Measurements from ENCODE around the gene UBASH3B.

The UBASH3B gene

GRCh38 chr11:122711831-122712381, 56.4 kb downstream of the UBASH3B start:
- Histone ChIP-seq H3K9ac (ENCODE audit: low read length) (no peak overlapping the region), H3K27me3 (replicated peaks; ENCODE audit: control insufficient read depth, insufficient read depth, low read length) (no peaks in the 10 kb centered on the region), H3K36me3 (ENCODE audit: control insufficient read depth, insufficient read depth, low read length, severe bottlenecking) (no peaks in the 10 kb centered on the region), H3K9me3 (ENCODE audit: control insufficient read depth, low read length) (no peaks in the 10 kb centered on the region), H3K4me1 (ENCODE audit: control insufficient read depth, insufficient read depth, low read length) (peaks cover 39% of the 10 kb centered on the region), H3K4me3 (ENCODE audit: low read length) (no peak overlapping the region)
- DNase-seq (ENCODE audit: low read depth), result peak; percentile 73

GRCh38 chr11:122714004-122714403, 58.5 kb downstream of the UBASH3B start:
- no peak for DNase-seq (ENCODE audit: low read depth)
- Histone ChIP-seq H3K9me3 (ENCODE audit: control insufficient read depth, low read length) (no peaks in the 10 kb centered on the region), H3K27me3 (replicated peaks; ENCODE audit: control insufficient read depth, insufficient read depth, low read length) (no peaks in the 10 kb centered on the region), H3K36me3 (ENCODE audit: control insufficient read depth, insufficient read depth, low read length, severe bottlenecking) (no peaks in the 10 kb centered on the region), H3K9ac (ENCODE audit: low read length) (no peak overlapping the region), H3K4me1 (ENCODE audit: control insufficient read depth, insufficient read depth, low read length) (peaks cover 23% of the 10 kb centered on the region), H3K4me3 (ENCODE audit: low read length) (no peak overlapping the region)

GRCh38 chr11:122714484-122714883, 59.0 kb downstream of the UBASH3B start:
- H3K9me3 ChIP-seq (ENCODE audit: control insufficient read depth, low read length), result no peaks in the 10 kb centered on the region
- H3K9ac ChIP-seq (ENCODE audit: low read length), result no peak overlapping the region
- H3K36me3 ChIP-seq (ENCODE audit: control insufficient read depth, insufficient read depth, low read length, severe bottlenecking), result no peaks in the 10 kb centered on the region
- H3K4me3 ChIP-seq (ENCODE audit: low read length), result no peak overlapping the region
- H3K4me1 ChIP-seq (ENCODE audit: control insufficient read depth, insufficient read depth, low read length), result peaks cover 18% of the 10 kb centered on the region
- H3K27me3 ChIP-seq (replicated peaks; ENCODE audit: control insufficient read depth, insufficient read depth, low read length), result no peaks in the 10 kb centered on the region
- DNase-seq (ENCODE audit: low read depth), result no peak

- Histone ChIP-seq H3K4me1 (ENCODE audit: control insufficient read depth, insufficient read depth, low read length) (peaks cover 12% of the 10 kb centered on the region), H3K9ac (ENCODE audit: low read length) (no peak overlapping the region), H3K36me3 (ENCODE audit: control insufficient read depth, insufficient read depth, low read length, severe bottlenecking) (no peaks in the 10 kb centered on the region), H3K9me3 (ENCODE audit: control insufficient read depth, low read length) (no peaks in the 10 kb centered on the region), H3K4me3 (ENCODE audit: low read length) (no peak overlapping the region), H3K27me3 (replicated peaks; ENCODE audit: control insufficient read depth, insufficient read depth, low read length) (no peaks in the 10 kb centered on the region)
- no peak for DNase-seq (ENCODE audit: low read depth)
Observed at GRCh38 chr11:122715548-122716440, 60.3 kb downstream of the UBASH3B start.

- Histone ChIP-seq H3K9ac (ENCODE audit: low read length) (no peak overlapping the region), H3K36me3 (ENCODE audit: control insufficient read depth, insufficient read depth, low read length, severe bottlenecking) (no peaks in the 10 kb centered on the region), H3K4me3 (ENCODE audit: low read length) (no peak overlapping the region), H3K9me3 (ENCODE audit: control insufficient read depth, low read length) (no peaks in the 10 kb centered on the region), H3K4me1 (ENCODE audit: control insufficient read depth, insufficient read depth, low read length) (peaks cover 18% of the 10 kb centered on the region), H3K27me3 (replicated peaks; ENCODE audit: control insufficient read depth, insufficient read depth, low read length) (no peaks in the 10 kb centered on the region)
- no peak for DNase-seq (ENCODE audit: low read depth)
Observed at GRCh38 chr11:122717264-122717867, 61.8 kb downstream of the UBASH3B start.

GRCh38 chr11:122720107-122720881, 64.8 kb downstream of the UBASH3B start:
- Histone ChIP-seq H3K9ac (ENCODE audit: low read length) (no peak overlapping the region), H3K27me3 (replicated peaks; ENCODE audit: control insufficient read depth, insufficient read depth, low read length) (no peaks in the 10 kb centered on the region), H3K36me3 (ENCODE audit: control insufficient read depth, insufficient read depth, low read length, severe bottlenecking) (no peaks in the 10 kb centered on the region), H3K4me1 (ENCODE audit: control insufficient read depth, insufficient read depth, low read length) (peaks cover 20% of the 10 kb centered on the region), H3K4me3 (ENCODE audit: low read length) (no peak overlapping the region), H3K9me3 (ENCODE audit: control insufficient read depth, low read length) (no peaks in the 10 kb centered on the region)
- DNase-seq (ENCODE audit: low read depth), result peak; percentile 31

- Histone ChIP-seq H3K4me3 (ENCODE audit: low read length) (no peak overlapping the region), H3K27me3 (replicated peaks; ENCODE audit: control insufficient read depth, insufficient read depth, low read length) (no peaks in the 10 kb centered on the region), H3K36me3 (ENCODE audit: control insufficient read depth, insufficient read depth, low read length, severe bottlenecking) (no peaks in the 10 kb centered on the region), H3K9me3 (ENCODE audit: control insufficient read depth, low read length) (no peaks in the 10 kb centered on the region), H3K9ac (ENCODE audit: low read length) (no peak overlapping the region), H3K4me1 (ENCODE audit: control insufficient read depth, insufficient read depth, low read length) (peaks cover 13% of the 10 kb centered on the region)
- peak; percentile 54 for DNase-seq (ENCODE audit: low read depth)
Observed at GRCh38 chr11:122721201-122721963, 65.9 kb downstream of the UBASH3B start.

- peaks cover 16% of the 10 kb centered on the region for H3K4me1 ChIP-seq (ENCODE audit: control insufficient read depth, insufficient read depth, low read length)
- no peaks in the 10 kb centered on the region for H3K36me3 ChIP-seq (ENCODE audit: control insufficient read depth, insufficient read depth, low read length, severe bottlenecking)
- H3K9me3 ChIP-seq (ENCODE audit: control insufficient read depth, low read length), result no peaks in the 10 kb centered on the region
Observed at GRCh38 chr11:122721964-122722266, 66.4 kb downstream of the UBASH3B start.

GRCh38 chr11:122723106-122723505, 67.6 kb downstream of the UBASH3B start:
- Histone ChIP-seq H3K4me1 (ENCODE audit: control insufficient read depth, insufficient read depth, low read length) (peaks cover 22% of the 10 kb centered on the region), H3K27me3 (replicated peaks; ENCODE audit: control insufficient read depth, insufficient read depth, low read length) (no peaks in the 10 kb centered on the region), H3K4me3 (ENCODE audit: low read length) (no peak overlapping the region), H3K9ac (ENCODE audit: low read length) (no peak overlapping the region), H3K36me3 (ENCODE audit: control insufficient read depth, insufficient read depth, low read length, severe bottlenecking) (no peaks in the 10 kb centered on the region), H3K9me3 (ENCODE audit: control insufficient read depth, low read length) (no peaks in the 10 kb centered on the region)
- no peak for DNase-seq (ENCODE audit: low read depth)

More at GRCh38 chr11:122721964-122722266, 66.4 kb downstream of the UBASH3B start:
- H3K27me3 ChIP-seq (replicated peaks; ENCODE audit: control insufficient read depth, insufficient read depth, low read length), result no peaks in the 10 kb centered on the region
- peak; percentile 76 for DNase-seq (ENCODE audit: low read depth)
- H3K9ac ChIP-seq (ENCODE audit: low read length), result no peak overlapping the region
- no peak overlapping the region for H3K4me3 ChIP-seq (ENCODE audit: low read length)

GRCh38 chr11:122723576-122723975, 68.1 kb downstream of the UBASH3B start:
- DNase-seq (ENCODE audit: low read depth), result peak; percentile 63
- H3K4me3 ChIP-seq (ENCODE audit: low read length), result no peak overlapping the region
- peaks cover 22% of the 10 kb centered on the region for H3K4me1 ChIP-seq (ENCODE audit: control insufficient read depth, insufficient read depth, low read length)
- no peaks in the 10 kb centered on the region for H3K9me3 ChIP-seq (ENCODE audit: control insufficient read depth, low read length)
- no peaks in the 10 kb centered on the region for H3K36me3 ChIP-seq (ENCODE audit: control insufficient read depth, insufficient read depth, low read length, severe bottlenecking)
- no peaks in the 10 kb centered on the region for H3K27me3 ChIP-seq (replicated peaks; ENCODE audit: control insufficient read depth, insufficient read depth, low read length)
- H3K9ac ChIP-seq (ENCODE audit: low read length), result no peak overlapping the region

All from adipocyte (in vitro differentiated cells).